Spinal cord (tissue), 10 donors: ENCODE results near the gene SLC7A9. TPM values are rescaled to one million over a fixed set of nuclear protein-coding genes. Genes with fewer than 3 reads are reported as not detected.

Experiments
- DNase-seq, 6 donors: peaks; one replicate each; pipeline versions ENCODE4 v3.0.0 to v3.0.0-alpha.2; 2013 to 2015; ENCODE audit warnings: low spot score in 6 of 6, low read depth in 4 of 6
- H3K27ac ChIP-seq: one replicate; pipeline ENCODE4 v1.5.1; 2013; ENCODE audit warnings: low read depth, low read length, control low read depth
- H3K27me3 ChIP-seq: one replicate; pipeline ENCODE4 v1.6.1; 2013; ENCODE audit warnings: low read length; ENCODE audit not compliant: control insufficient read depth, insufficient read depth
- H3K36me3 ChIP-seq: one replicate; pipeline ENCODE4 v1.6.1; 2013; ENCODE audit warnings: low read length; ENCODE audit not compliant: control insufficient read depth, insufficient read depth
- H3K4me1 ChIP-seq: one replicate; pipeline ENCODE4 v1.6.1; 2013; ENCODE audit warnings: low read length; ENCODE audit not compliant: control insufficient read depth, insufficient read depth
- H3K4me3 ChIP-seq: one replicate; pipeline ENCODE4 v1.5.1; 2013; ENCODE audit warnings: low read depth, low read length, control low read depth
- H3K9me3 ChIP-seq: one replicate; pipeline ENCODE4 v1.6.1; 2013; ENCODE audit warnings: low read length; ENCODE audit not compliant: control insufficient read depth, insufficient read depth
- WGBS: methylation state at CpG from one replicate; pipeline ENCODE4 v1.1.5; 2013; ENCODE audit warnings: missing lambda C conversion rate; ENCODE audit not compliant: insufficient coverage; 5-methylcytosine and 5-hydroxymethylcytosine counted together
- polyA plus RNA-seq, 2 donors: library from polyadenylated mRNA; unstranded; fragments of 120-200 nt; gene quantifications; one replicate each; pipeline ENCODE4 v1.2.1, GENCODE V29; 2013; ENCODE audit not compliant: insufficient read length in 2 of 2
- total RNA-seq, 2 donors: library from RNA; depleted of rRNA in 1 of 2; stranded (reverse); fragments of 120-200 nt in 1 of 2; fragments of >200 nt in 1 of 2; gene quantifications; one replicate each; pipeline versions ENCODE4 v1.2.3 to v1.2.4, GENCODE V29; 2013 to 2014
- donor health status: healthy.

The SLC7A9 gene
- total and polyA plus RNA-seq, 4 donors: 0.50 to 3.4 (median 1.5) TPM

DNA sequence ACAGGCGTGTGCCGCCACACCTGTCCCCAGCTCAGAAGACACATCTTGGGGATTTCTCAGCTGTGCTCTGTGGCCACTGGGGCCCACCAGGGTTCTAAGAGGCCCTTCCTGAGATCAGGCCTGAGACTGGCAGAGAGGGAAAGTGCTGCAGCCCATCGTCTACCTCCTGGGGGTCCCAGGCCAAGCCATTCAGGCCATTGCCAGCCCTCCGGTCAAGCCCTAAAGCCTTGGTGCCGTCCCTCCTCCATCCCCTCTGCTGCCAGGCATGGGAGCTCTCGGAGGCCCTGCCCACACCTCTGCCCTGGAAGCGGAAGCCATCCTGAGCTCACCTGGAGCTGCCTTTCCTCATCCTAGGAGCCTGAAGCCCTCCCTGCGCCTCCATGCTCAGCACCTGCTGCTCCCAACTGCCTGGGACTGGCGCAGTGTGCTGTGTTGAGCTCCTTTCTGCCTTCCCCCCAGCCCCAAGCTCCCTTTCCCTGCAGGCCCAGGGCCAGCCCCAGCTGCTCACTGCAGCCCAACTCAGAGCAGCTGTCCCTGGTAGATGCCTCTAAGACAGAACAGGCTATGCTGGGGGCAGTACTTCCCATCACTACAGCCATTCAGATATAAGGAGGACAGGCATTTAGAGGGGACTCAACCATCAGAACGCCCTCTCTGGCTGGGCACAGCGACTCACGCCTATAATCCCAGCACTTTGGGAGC, 2.9 kb downstream of the SLC7A9 start:
- WGBS: 93% methylated on average over 12 of the region's 12 CpGs
- no peak overlapping the region for H3K27ac ChIP-seq
- H3K4me1 ChIP-seq: peaks cover 3% of the 10 kb centered on the region
- H3K36me3 ChIP-seq: peaks cover 15% of the 10 kb centered on the region
- no peaks in the 10 kb centered on the region for H3K27me3 ChIP-seq
- H3K4me3 ChIP-seq: no peak overlapping the region
- H3K9me3 ChIP-seq: no peaks in the 10 kb centered on the region
- no peak for DNase-seq

DNA sequence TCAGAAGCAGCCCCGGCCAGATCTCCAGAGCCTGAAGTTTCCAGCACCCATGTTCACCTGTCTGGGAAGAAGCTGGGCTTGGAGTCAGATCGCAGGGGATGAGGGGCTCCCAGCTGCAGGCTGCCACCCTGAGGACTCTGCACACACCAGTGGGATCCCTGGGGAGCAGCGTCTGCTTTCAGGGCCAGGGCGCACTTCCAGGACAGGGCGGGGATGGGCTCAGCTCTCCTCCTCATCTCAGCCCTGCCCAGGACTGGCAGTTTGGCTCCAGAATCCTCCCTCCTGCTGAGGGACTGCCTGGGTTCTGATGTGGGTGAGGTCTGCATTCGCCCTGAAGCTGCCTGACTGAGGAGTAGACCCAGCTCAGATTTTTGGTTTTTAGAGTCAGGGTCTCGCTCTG, 3.5 kb downstream of the SLC7A9 start:
- Histone ChIP-seq H3K27me3 (no peaks in the 10 kb centered on the region), H3K36me3 (peaks cover 15% of the 10 kb centered on the region), H3K27ac (no peak overlapping the region), H3K4me3 (no peak overlapping the region), H3K9me3 (no peaks in the 10 kb centered on the region), H3K4me1 (peaks cover 3% of the 10 kb centered on the region)
- DNase-seq: no peak
- WGBS: 94% methylated on average over 6 of the region's 7 CpGs

DNA sequence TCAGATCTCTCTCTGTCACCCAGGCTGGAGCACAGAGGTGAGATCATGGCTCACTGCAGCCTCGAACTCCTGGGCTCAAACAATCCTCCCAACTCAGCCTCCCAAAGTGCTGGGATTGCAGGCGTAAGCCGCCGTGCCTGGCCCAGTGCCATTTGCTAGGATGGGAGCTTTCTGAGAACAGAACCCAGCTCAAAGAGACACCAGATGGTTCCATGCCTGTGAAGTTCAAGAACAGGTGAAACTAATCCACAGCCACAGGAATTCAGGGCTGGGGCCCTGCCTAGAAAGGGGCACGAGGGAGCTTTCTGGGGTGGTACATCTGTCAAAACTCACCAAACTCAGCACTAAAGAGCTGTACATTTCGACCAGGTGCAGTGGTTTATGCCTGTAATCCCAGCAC, 4.2 kb downstream of the SLC7A9 start:
- no peak for DNase-seq
- peaks cover 15% of the 10 kb centered on the region for H3K36me3 ChIP-seq

DNA sequence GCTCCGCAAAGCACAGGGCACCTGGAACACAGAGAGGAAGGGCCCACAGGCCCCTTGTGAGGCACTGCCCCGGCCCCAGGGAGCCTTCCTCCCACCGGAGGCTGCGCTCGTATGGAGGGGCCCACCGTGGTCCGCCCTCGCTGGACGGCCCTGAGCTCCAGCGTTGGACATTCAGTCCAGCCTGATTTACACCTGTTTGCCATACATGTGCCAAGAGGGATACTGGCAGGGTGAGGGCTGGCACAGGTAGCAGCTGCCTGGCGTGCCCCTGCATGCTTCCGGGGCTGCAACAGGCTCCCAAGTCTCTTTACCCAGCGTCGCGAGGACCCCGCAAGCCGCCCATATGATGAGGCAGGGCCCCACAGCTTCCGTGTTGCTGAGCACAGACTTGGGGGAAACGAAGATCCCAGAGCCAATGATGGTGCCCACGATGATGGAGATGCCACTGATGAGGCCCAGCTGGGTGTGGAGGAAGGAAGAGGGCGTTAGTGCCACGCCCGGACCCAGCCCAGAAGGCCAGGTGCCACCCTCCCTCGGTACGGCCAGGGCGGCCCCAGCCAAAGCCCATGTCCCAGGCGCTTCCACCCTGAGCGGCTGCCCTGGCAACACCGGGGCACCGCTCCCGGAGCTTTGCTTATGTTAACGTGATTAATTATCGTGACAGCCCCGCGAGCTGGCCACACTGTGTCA, 5.1 kb downstream of the SLC7A9 start:
- Histone ChIP-seq H3K27me3 (no peaks in the 10 kb centered on the region), H3K27ac (no peak overlapping the region), H3K36me3 (peaks cover 19% of the 10 kb centered on the region), H3K9me3 (no peaks in the 10 kb centered on the region), H3K4me3 (no peak overlapping the region), H3K4me1 (no peaks in the 10 kb centered on the region)
- no peak for DNase-seq
- WGBS: 88% methylated on average over 34 of the region's 35 CpGs

More for the DNA sequence above, 4.2 kb downstream of the SLC7A9 start:
- Histone ChIP-seq H3K27ac (no peak overlapping the region), H3K4me3 (no peak overlapping the region), H3K27me3 (no peaks in the 10 kb centered on the region), H3K4me1 (no peaks in the 10 kb centered on the region), H3K9me3 (no peaks in the 10 kb centered on the region)
- WGBS: 92% methylated on average over 4 of the region's 6 CpGs

DNA sequence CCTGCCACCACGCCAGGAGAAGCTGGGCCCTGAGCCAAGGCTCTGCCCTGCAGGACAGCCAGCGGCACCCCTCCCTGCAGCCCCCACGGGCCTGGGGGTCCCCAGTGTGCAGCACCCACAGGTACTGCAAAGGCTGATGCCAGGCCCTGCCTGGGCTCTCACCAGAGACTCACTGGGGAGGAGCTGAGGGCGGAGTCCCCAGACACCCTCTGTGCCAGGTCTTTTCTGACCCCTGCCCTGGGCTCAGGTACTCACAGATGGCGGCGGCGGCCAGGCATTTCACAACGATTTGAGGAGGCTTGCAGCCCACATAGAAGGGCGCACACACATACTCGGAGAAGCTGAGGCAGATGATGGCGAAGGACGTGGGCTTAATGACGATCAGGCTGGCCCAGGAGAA, 5.7 kb downstream of the SLC7A9 start:
- Histone ChIP-seq H3K9me3 (no peaks in the 10 kb centered on the region), H3K4me3 (no peak overlapping the region), H3K4me1 (no peaks in the 10 kb centered on the region), H3K27me3 (no peaks in the 10 kb centered on the region), H3K27ac (no peak overlapping the region), H3K36me3 (peaks cover 20% of the 10 kb centered on the region)
- DNase-seq: no peak
- WGBS: 94% methylated on average over 13 of the region's 13 CpGs

DNA sequence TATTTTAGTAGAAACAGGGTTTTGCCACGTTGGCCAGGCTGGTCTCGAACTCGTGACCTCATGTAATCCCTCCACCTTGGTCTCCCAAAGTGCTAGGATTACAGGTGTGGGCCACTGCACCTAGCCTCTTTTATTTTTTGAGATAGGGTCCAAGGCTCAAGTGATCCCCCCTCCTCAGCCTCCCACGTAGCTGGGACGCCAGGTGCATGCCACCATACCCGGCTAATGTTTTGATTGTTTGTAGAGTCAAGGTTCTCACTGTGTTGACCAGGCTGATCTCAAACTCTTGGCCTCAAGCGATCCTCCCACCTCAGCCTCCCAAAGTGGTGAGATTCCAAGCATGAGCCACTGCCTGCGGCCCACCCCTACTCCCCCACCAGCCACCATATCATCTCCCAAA, 6.3 kb downstream of the SLC7A9 start:
- H3K36me3 ChIP-seq: peaks cover 23% of the 10 kb centered on the region
- WGBS: 91% methylated on average over 5 of the region's 8 CpGs
- H3K27me3 ChIP-seq: no peaks in the 10 kb centered on the region
- no peaks in the 10 kb centered on the region for H3K4me1 ChIP-seq
- H3K9me3 ChIP-seq: no peaks in the 10 kb centered on the region
- no peak overlapping the region for H3K27ac ChIP-seq
- DNase-seq: no peak
- no peak overlapping the region for H3K4me3 ChIP-seq

DNA sequence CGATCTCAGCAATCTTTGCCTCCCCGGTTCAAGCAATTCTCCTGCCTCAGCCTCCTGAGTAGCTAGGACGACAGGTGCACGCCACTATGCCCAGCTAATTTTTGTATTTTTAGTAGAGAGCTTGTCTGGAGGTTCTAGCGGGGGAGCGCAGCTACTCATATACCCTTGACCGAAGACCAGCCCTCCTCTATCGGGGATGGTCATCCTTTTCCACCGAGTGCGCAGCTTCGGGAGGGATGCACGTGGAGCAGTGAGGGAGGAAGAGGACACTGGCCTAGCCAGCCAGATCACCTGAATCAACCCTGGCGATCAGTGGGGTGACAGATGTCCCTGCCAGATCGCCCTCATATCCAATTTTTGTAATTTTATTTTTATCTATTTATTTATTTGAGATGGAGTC, 6.8 kb downstream of the SLC7A9 start:
- WGBS: 93% methylated on average over 3 of the region's 14 CpGs
- DNase-seq: no peak

DNA sequence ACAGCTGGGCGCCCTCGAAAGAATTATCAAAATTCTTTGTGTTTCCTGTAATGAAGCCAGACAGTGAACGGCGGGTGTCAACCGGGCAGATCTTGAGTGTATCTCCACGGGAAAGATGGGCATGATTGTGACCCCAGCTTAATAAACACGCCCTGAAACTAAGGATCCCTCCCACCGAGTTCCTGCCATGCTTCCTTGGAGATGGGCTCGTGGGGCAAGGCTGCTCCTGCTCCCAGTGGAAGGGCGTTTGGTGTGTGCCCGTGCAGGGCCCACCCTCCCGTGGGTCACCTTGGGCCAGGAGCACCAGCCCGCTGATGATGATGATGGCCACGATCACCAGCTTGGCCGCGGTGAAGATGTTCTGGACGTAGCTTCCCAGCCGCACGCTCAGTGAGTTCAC, 7.4 kb downstream of the SLC7A9 start:
- 90% methylated on average over 19 of the region's 19 CpGs for WGBS
- H3K4me1 ChIP-seq: no peaks in the 10 kb centered on the region
- H3K4me3 ChIP-seq: no peak overlapping the region
- peaks cover 26% of the 10 kb centered on the region for H3K36me3 ChIP-seq
- no peak for DNase-seq
- H3K9me3 ChIP-seq: no peaks in the 10 kb centered on the region
- H3K27me3 ChIP-seq: no peaks in the 10 kb centered on the region
- H3K27ac ChIP-seq: no peak overlapping the region

More for the DNA sequence above, 6.8 kb downstream of the SLC7A9 start:
- Histone ChIP-seq H3K9me3 (no peaks in the 10 kb centered on the region), H3K36me3 (peaks cover 26% of the 10 kb centered on the region), H3K4me1 (no peaks in the 10 kb centered on the region), H3K4me3 (no peak overlapping the region), H3K27ac (no peak overlapping the region), H3K27me3 (no peaks in the 10 kb centered on the region)

DNA sequence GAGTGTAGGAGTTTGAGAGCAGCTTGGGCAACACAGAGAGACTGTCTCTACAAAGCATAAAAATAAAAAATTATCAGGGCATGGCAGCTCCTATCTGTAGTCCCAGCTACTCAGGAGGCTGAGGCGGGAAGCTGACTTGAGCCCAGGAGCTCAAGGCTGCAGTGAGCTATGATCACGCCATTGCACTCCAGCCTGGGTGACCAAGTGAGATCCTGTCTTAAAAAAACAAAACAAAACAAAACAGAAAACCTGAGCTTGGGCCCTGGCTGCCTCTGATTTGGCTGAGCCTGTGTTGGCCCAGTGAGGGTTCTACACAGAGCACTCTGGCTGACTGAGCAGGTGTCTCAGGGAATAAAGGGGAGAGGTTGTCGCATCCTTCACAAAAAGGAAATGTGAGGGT, 8.0 kb downstream of the SLC7A9 start:
- Histone ChIP-seq H3K27me3 (no peaks in the 10 kb centered on the region), H3K36me3 (peaks cover 26% of the 10 kb centered on the region), H3K4me1 (no peaks in the 10 kb centered on the region), H3K27ac (no peak overlapping the region), H3K4me3 (no peak overlapping the region), H3K9me3 (no peaks in the 10 kb centered on the region)
- WGBS: 100% methylated on average over 2 of the region's 3 CpGs
- DNase-seq: no peak

DNA sequence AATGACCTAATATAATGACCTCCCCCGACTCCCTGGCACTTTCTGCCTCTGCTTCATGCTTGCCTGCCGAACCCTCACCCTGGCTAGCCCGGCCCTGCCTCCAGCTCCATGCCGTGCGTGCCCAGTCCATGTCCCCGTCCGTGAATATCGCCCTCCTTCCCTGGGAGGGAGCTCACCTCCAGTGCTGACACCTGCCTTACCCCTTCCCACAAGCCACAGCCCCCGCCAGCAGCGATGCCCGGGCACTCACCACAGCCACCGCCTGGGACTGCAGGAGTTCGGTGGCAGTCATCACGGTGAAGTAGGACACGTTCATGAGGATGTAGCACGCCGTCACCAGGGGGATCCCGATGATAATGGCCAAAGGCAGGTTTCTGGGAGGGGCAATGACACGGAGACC, 10.0 kb downstream of the SLC7A9 start:
- Histone ChIP-seq H3K4me1 (no peaks in the 10 kb centered on the region), H3K4me3 (no peak overlapping the region), H3K36me3 (peaks cover 27% of the 10 kb centered on the region), H3K27ac (no peak overlapping the region), H3K9me3 (no peaks in the 10 kb centered on the region), H3K27me3 (no peaks in the 10 kb centered on the region)
- DNase-seq: no peak
- 93% methylated on average over 19 of the region's 19 CpGs for WGBS
